Stimulated activated CD8-positive, alpha-beta memory T cell treated with anti-CD3 and anti-CD28 coated beads, Interleukin-12 subunit alpha, Interleukin-12 subunit beta, amount 100 ng/mL, for 4 hours (primary cell): ENCODE data around the gene ARRB2.

Experiments used
- DNase-seq: peaks from one replicate; pipeline ENCODE4 v3.0.0-alpha.2; 2020; ENCODE audit warnings: low read depth

Gene ARRB2

DNA sequence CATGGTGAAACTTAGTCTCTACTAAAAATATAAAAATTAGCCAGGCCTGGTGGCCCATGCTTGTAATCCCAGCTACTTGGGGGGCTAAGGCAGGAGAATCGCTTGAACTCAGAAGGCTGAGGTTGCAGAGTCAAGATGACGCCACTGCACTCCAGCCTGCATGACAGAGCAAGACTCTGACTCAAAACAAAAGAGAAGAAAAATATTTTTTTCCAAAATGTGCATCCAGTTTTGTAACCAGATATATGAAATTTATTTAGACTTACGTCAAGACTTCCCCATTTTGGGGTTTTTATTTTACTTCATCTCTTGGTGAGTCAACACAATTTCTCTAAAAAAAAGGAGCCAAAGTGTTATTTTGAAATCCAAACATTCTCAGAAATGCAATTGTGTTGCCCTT is 55.8 kb downstream of the ARRB2 start:
- no peak for DNase-seq

- no peak for DNase-seq
Observed at GRCh38 chr17:4766723-4767122, 56.3 kb downstream of the ARRB2 start.

DNA sequence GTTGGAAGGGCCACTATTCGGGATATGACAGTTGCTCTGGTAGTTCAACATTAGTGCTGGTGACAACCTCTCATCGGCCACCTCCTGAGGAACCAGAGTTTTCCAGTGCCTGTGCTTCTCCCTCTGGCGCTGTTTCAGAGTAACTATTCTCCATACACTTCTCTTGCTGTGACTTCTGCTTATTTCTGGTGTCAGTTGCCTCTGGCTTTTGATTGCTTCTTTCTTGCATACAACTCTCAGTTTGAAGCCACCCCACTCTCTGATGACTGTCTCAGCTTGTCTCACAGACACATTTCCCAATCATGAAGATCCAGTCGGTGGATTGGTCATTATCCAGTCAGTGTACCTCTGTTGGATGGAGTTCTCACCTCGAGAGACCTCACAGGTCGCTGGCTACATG is 57.9 kb downstream of the ARRB2 start:
- DNase-seq: no peak

- DNase-seq: no peak
Observed at GRCh38 chr17:4769628-4770027, 59.2 kb downstream of the ARRB2 start.
